Transverse colon (tissue), 3 donors: ENCODE measurements around the gene TUBA8.
"Not testable (repeated sequence)": the region's sequence is repeated elsewhere in the genome, so short reads cannot be mapped to it uniquely, and the experiment has no call there.

Experiments
- POLR2A ChIP-seq: fragments of 450-650 bp; IDR thresholded peaks from one replicate; pipeline ENCODE4 v1.6.1; 2016; ENCODE audit warnings: antibody characterized with exemption, mild to moderate bottlenecking, moderate library complexity
- TF ChIP-seq, protein P1 (sequence below), 5 experiments: fragments of 200-600 bp in 3 of 5; fragments of 450-650 bp in 2 of 5; sonication (generic) in 3 of 5; IDR thresholded peaks; 1 replicate in 2 of 5; 2 replicates in 3 of 5; pipeline ENCODE4 v1.5.1; 2016 to 2017; ENCODE audit warnings: antibody characterized with exemption in 5 of 5, inconsistent platforms in 3 of 5, mild to moderate bottlenecking in 2 of 5, moderate library complexity in 1 of 5

- TF ChIP-seq, protein P1, sequence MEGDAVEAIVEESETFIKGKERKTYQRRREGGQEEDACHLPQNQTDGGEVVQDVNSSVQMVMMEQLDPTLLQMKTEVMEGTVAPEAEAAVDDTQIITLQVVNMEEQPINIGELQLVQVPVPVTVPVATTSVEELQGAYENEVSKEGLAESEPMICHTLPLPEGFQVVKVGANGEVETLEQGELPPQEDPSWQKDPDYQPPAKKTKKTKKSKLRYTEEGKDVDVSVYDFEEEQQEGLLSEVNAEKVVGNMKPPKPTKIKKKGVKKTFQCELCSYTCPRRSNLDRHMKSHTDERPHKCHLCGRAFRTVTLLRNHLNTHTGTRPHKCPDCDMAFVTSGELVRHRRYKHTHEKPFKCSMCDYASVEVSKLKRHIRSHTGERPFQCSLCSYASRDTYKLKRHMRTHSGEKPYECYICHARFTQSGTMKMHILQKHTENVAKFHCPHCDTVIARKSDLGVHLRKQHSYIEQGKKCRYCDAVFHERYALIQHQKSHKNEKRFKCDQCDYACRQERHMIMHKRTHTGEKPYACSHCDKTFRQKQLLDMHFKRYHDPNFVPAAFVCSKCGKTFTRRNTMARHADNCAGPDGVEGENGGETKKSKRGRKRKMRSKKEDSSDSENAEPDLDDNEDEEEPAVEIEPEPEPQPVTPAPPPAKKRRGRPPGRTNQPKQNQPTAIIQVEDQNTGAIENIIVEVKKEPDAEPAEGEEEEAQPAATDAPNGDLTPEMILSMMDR (IDR thresholded peaks at IDR 0.05): not testable (repeated sequence)
- TF ChIP-seq POLR2A: not testable (repeated sequence)
These were observed 3.9 kb upstream of the TUBA8 start for GRCh38 chr22:18106550-18107341.
